ENCODE measurements around the gene UBE2E2.
"Not testable (repeated sequence)": the region's sequence is repeated elsewhere in the genome, so short reads cannot be mapped to it uniquely, and the experiment has no call there.

Gene UBE2E2

GRCh38 chr3:23331141-23331935, 128.2 kb downstream of the UBE2E2 start:
- no peak for DNase-seq

DNA sequence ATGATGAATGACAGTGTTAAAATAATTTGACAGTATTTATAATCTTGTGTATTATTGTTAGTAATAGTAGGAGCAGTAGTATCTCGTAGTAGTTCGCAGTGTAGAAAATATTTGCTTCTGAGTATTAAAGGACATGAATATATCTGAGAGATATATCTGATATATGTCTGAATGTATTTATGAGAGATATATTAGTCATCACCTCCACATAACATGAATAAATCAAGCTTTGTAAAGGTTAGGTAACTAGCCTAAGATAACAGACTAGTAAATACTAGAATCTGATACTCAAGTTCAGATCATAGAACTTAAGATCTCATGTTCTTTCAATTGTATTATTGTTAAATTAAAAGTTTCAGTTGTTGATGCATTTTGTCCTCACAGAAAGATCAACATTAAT, 130.5 kb downstream of the UBE2E2 start:
- DNase-seq: no peak

- not testable (repeated sequence) for DNase-seq
These were observed 133.7 kb downstream of the UBE2E2 start for GRCh38 chr3:23336853-23337252.

DNA sequence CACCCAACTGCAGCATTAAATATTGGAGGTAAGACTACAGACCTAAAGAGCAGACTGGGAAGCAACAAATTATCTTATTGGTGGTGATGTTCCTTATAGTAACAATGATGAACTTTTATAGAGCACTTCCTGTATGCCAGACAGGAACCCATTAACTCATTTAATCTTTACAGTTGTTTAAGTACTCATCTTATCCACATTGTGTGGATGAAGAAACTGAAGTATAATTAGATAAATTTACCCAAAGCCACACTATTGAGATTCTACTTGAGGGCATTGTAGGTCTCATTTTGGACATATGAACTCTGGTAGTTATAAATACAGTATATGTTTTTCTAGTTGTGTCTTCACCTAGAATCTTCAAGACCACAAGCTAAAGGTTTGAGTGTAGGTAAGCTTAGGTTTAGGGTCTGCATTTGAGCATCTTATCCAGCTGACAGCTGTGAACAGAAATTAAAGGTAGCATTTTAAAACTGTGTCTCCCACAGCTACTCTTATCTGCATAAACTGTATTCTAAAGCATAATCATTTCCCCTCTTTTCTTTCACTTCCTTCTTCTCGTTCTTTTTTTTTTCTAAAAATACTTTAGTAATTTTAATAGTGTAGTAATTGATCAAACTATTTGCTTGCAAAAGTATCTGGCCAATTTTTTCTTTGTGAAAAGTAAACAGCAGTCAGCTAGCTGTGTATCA, 138.2 kb downstream of the UBE2E2 start:
- peak in 1 of 3 experiments; percentile 8 for DNase-seq

GRCh38 chr3:23342343-23342742, 139.2 kb downstream of the UBE2E2 start:
- DNase-seq: no peak

GRCh38 chr3:23343509-23343908, 140.4 kb downstream of the UBE2E2 start:
- DNase-seq: no peak

DNA sequence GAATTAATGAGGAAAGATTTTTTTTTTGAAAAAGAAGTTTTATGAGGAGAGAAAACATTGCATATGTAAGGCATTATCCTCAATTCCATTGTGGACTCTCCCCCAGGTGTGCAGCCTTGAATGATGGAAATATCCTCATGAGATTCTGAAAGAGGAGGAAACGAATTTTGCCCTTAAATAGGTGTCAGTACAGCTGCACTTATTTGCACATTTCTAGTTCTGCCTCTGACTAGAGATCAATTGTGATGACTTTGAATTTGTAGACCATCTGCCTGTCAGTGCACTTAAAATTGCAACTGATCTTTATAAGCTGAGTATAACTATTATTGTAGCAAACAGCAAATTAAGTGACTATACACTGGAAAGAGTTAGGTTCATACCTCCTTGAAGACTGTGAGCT, 141.8 kb downstream of the UBE2E2 start:
- peak in 1 of 3 experiments; percentile 26 for DNase-seq

- not testable (repeated sequence) for DNase-seq
These were observed 146.3 kb downstream of the UBE2E2 start for GRCh38 chr3:23349444-23349843.

- no peak for DNase-seq
These were observed 153.0 kb downstream of the UBE2E2 start for GRCh38 chr3:23356169-23356568.

DNA sequence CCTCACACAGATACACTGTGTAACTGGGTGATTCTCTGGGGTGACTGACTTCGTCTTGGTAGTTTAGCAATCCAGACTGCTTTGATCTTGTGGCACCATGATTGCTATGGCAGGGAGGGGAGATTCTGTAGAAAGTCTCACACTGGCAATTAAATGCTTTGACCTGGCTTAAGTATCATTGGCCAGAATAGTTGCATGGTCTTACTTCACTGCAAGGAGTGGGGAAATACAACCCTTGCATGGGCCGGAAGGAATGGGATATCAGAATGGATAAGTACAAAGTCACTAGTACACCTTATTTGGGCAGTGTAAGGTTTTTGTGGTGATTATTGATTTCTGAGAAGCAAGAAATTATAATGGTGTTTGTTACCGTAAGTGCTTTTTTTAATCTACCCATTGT, 153.8 kb downstream of the UBE2E2 start:
- no peak for DNase-seq

DNA sequence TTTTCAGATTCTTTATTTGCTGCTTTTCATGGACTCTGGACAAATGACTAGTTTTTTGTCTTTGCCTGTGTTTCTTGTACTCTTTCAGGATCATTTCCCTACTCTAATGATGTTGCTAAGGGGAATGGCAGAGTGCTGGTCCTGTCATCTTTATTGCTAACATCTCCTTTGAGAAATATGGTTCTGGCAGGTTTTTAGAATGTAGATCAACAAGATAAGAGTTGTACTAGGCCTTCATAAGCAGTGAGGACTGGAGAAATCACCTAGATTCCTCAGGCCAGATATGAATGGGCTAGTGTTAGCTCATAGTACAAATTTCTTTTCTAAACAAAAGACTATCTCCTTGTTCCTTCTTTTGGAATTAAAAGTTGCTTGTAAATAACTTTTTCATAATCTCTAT, 156.0 kb downstream of the UBE2E2 start:
- DNase-seq: no peak

GRCh38 chr3:23365066-23365465, 161.9 kb downstream of the UBE2E2 start:
- DNase-seq: no peak

DNA sequence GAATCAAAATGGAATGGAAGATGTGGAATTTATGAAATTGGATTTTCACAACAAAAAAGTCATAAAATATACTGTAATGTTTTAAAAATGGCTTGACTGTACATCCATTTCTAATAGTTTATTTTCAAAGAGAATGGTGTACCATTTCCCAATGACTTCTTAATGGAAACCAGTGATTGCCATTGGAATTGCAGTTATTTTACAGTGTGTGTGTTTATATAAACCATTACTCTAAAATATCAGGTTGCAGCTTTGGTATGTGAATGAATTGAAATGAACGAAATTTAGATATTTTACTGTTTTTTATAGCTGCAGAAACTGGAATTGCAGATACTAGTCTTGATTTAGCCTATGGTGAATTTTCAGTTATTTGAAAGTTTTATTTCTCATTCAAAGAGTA, 165.6 kb downstream of the UBE2E2 start:
- DNase-seq: no peak

GRCh38 chr3:23372285-23372684, 169.2 kb downstream of the UBE2E2 start:
- DNase-seq: no peak

DNA sequence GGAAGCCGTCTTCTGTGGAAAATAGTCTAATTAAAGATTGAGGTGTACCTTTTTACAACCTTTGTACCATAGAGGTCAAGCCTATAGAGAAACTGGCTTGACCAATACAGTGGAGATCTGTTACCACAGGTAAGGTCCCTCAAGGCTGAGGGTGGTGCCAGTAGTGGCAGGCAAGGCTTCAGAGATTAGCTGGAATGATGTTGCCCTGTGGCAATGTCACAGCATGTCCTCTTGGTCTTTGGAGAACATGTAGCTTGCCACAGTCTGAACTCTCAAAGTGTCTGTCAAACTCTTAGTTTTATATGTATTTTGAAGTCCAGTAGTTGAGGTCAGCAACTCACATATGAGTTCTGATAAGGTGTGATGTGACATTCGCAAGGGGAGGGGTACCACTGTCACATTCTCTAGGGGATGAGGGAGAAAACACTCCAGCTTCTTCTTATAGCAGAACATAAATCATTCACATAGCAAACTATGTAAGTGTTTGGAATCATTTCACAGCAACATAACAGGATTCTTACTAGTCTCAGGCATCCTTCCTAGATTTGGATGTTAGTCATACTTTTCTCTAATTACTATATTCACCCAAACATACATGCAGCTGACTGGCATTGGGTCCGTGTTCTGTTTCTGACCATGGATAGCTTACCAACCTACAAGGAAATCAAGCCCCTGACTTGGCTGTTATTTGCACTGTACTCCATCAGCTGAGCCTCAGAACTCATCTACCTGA, 173.6 kb downstream of the UBE2E2 start:
- no peak for DNase-seq

GRCh38 chr3:23377928-23378672, 175.0 kb downstream of the UBE2E2 start:
- no peak for DNase-seq

DNA sequence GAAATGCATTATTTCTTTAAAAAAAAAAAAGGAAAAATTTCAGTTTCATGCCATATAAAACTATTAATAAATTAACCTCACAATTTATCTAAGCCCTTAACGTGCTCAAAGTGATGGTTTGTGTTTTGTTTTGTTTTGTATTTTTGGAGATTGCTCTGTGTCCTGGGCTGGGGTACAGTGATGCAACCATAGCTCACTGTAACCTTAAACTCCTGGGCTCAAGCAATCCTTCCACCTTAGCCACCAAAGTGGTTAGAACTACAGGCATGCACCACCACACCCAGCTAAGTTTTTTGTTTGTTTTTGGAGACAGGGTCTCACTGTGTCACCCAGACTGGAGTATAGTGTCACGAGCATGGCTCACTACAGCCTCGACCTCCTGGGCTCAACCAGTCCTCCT, 180.7 kb downstream of the UBE2E2 start:
- DNase-seq: no peak

DNA sequence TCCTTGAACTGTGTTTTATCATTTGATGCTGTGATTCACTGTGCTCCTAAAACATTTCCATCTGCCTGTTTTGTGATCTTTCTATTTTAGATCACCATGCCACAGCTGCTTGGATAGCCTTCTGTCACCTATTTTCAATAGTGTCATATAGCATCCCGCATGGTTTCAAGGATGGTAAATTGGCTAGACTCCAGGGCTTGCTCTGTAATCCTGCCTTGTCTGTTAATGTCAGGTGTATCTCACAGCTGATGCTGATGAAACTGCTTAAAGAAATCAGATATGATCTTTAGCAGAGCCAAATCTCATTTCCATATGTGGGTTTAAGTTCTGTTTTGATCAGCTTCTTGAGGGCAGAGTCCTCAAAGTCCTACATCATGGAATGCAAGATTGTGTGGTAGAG, 182.2 kb downstream of the UBE2E2 start:
- DNase-seq: peak in 2 of 3 experiments; percentile 40 to 53

- DNase-seq: peak in 2 of 3 experiments; percentile 1 to 11
These were observed 184.3 kb downstream of the UBE2E2 start for GRCh38 chr3:23387286-23387918.

DNA sequence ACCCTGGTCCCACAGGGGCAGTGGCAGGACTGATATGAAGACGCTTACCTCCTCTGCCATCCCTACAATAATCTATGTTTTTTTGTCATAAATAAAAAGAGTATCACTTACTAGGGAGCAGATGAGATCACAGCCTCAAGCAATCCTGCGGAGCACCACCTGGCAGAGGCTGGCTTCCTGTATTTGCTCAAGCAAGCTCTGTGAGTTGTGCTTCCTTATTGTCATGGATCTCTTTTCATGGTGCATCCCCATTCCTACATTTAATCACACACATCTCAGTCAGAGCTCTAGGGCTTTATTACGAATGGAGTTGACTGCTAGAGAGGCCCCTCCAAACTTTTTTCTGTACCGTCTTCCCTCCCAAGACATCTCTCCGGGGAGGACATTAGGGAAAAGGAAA, 186.0 kb downstream of the UBE2E2 start:
- DNase-seq: peak in 1 of 3 experiments; percentile 55

DNA sequence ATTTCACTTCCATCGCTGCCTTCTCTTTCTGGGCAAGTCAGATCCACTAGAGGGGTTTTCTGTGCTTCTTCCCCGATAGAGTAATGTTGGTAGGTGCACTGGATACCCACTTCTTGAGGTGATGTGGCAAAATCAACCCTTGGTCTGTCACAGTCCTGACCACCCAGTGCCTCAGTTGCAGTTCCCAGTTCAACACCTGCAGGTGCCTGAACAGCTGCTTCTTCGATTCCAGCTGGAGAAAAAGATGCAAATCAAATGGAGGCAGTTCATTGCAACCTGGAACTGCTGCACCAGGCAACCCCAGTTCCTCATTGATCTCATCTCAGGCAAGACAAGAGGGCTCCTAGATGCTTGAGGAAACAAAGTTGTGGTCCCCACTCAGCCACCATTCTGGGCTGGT, 186.6 kb downstream of the UBE2E2 start:
- DNase-seq: no peak

DNA sequence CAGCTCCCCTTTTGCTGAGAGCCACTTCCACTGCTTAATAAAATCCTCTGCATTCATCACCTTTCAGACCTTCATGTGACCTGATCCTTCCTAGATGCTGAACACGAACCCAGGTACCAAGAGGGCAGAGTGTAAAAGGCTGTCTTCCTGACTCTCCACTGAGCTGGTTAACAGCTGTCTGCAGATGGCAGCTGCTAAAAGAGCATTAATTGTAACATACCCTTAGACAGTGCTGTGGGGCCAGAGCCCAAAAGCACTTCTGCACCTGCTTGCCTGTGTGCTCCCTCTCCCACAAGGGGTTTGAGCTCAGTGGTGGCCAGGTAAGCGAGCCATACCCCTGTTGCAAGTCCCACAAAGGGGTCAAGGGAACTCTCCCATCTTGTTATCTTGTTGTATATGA, 187.3 kb downstream of the UBE2E2 start:
- DNase-seq: no peak
